Measurements from ENCODE around the gene GJB2. TPM values are rescaled to one million over a fixed set of nuclear protein-coding genes. Genes with fewer than 3 reads are reported as not detected.

Gene GJB2
- total RNA-seq, 2 donors from 2014 or later = 1.5 to 3.8 TPM

GRCh38 chr13:20230913-20231838 lies 38.4 kb upstream of the GJB2 start:
- TF ChIP-seq POLR2A (IDR thresholded peaks at IDR 0.05) = no peak
- TF ChIP-seq CTCF (IDR thresholded peaks at IDR 0.05) = no peak
- no peak for TF ChIP-seq POLR2AphosphoS5 (IDR thresholded peaks at IDR 0.05)
- H3K4me3 ChIP-seq = peak overlapping the region; percentile 12 to 30
- H3K27me3 ChIP-seq (replicated peaks; ENCODE audit: insufficient read depth) = peaks cover 12% of the 10 kb centered on the region
- H3K36me3 ChIP-seq = no peaks in the 10 kb centered on the region
- WGBS = 53% methylated on average over 30 of the region's 30 CpGs
- H3K27ac ChIP-seq = no peak overlapping the region
- DNase-seq (ENCODE audit: low spot score) = no peak
- no peaks in the 10 kb centered on the region for H3K4me1 ChIP-seq (replicated peaks)
- no peaks in the 10 kb centered on the region for H3K9me3 ChIP-seq
- intact Hi-C loops (cut with DNase I) = no loop called here

- no peak for DNase-seq (ENCODE audit: low spot score)
- Histone ChIP-seq H3K27me3 (replicated peaks; ENCODE audit: insufficient read depth) (peaks cover 12% of the 10 kb centered on the region), H3K4me1 (replicated peaks) (no peaks in the 10 kb centered on the region), H3K36me3 (no peaks in the 10 kb centered on the region), H3K9me3 (no peaks in the 10 kb centered on the region), H3K4me3 (no peak overlapping the region), H3K27ac (no peak overlapping the region)
- intact Hi-C loops (cut with DNase I) = no loop called here
- WGBS = 67% methylated on average over 6 of the region's 6 CpGs
- no peak for TF ChIP-seq POLR2A (IDR thresholded peaks at IDR 0.05)
- TF ChIP-seq CTCF (IDR thresholded peaks at IDR 0.05) = no peak
- TF ChIP-seq POLR2AphosphoS5 (IDR thresholded peaks at IDR 0.05) = no peak
Observed at GRCh38 chr13:20227730-20228129, 35.0 kb upstream of the GJB2 start.

- no peak overlapping the region for H3K27ac ChIP-seq
- peaks cover 8% of the 10 kb centered on the region for H3K27me3 ChIP-seq (replicated peaks; ENCODE audit: insufficient read depth)
- H3K4me1 ChIP-seq (replicated peaks) = no peaks in the 10 kb centered on the region
- TF ChIP-seq POLR2AphosphoS5 (IDR thresholded peaks at IDR 0.05) (no peak), CTCF (IDR thresholded peaks at IDR 0.05) (no peak), POLR2A (IDR thresholded peaks at IDR 0.05) (no peak)
- no peak for DNase-seq (ENCODE audit: low spot score)
- no peak overlapping the region for H3K4me3 ChIP-seq
- H3K36me3 ChIP-seq = no peaks in the 10 kb centered on the region
- 93% methylated on average over 8 of the region's 8 CpGs for WGBS
- H3K9me3 ChIP-seq = no peaks in the 10 kb centered on the region
- intact Hi-C loops (cut with DNase I) = no loop called here
Observed at GRCh38 chr13:20227288-20227687, 34.5 kb upstream of the GJB2 start.

GRCh38 chr13:20222553-20222952 lies 29.8 kb upstream of the GJB2 start:
- intact Hi-C loops (cut with DNase I) = no loop called here
- Histone ChIP-seq H3K27me3 (replicated peaks; ENCODE audit: insufficient read depth) (peaks cover under 1% of the 10 kb centered on the region), H3K27ac (no peak overlapping the region), H3K9me3 (no peaks in the 10 kb centered on the region), H3K36me3 (no peaks in the 10 kb centered on the region), H3K4me1 (replicated peaks) (no peaks in the 10 kb centered on the region), H3K4me3 (no peak overlapping the region)
- TF ChIP-seq POLR2A (IDR thresholded peaks at IDR 0.05) (no peak), POLR2AphosphoS5 (IDR thresholded peaks at IDR 0.05) (no peak), CTCF (IDR thresholded peaks at IDR 0.05) (no peak)
- 64% methylated on average over 5 of the region's 5 CpGs for WGBS
- no peak for DNase-seq (ENCODE audit: low spot score)

GRCh38 chr13:20221772-20222171 lies 29.0 kb upstream of the GJB2 start:
- intact Hi-C loops (cut with DNase I) = no loop called here

More at GRCh38 chr13:20221772-20222171, 29.0 kb upstream of the GJB2 start:
- Histone ChIP-seq H3K4me1 (replicated peaks) (no peaks in the 10 kb centered on the region), H3K36me3 (no peaks in the 10 kb centered on the region), H3K27ac (no peak overlapping the region), H3K27me3 (replicated peaks; ENCODE audit: insufficient read depth) (no peaks in the 10 kb centered on the region), H3K4me3 (no peak overlapping the region), H3K9me3 (no peaks in the 10 kb centered on the region)
- WGBS = 70% methylated on average over 6 of the region's 6 CpGs
- DNase-seq (ENCODE audit: low spot score) = no peak
- TF ChIP-seq CTCF (IDR thresholded peaks at IDR 0.05) (no peak), POLR2AphosphoS5 (IDR thresholded peaks at IDR 0.05) (no peak), POLR2A (IDR thresholded peaks at IDR 0.05) (no peak)

Measured in prostate gland (tissue), 2 donors.